ENCODE data around the gene JARID2. TPM values are rescaled to one million over a fixed set of nuclear protein-coding genes. Genes with fewer than 3 reads are reported as not detected.

The JARID2 gene
- total RNA-seq, 4 donors from 2014 or later: 12.1 to 33.8 (median 17.0) TPM

DNA sequence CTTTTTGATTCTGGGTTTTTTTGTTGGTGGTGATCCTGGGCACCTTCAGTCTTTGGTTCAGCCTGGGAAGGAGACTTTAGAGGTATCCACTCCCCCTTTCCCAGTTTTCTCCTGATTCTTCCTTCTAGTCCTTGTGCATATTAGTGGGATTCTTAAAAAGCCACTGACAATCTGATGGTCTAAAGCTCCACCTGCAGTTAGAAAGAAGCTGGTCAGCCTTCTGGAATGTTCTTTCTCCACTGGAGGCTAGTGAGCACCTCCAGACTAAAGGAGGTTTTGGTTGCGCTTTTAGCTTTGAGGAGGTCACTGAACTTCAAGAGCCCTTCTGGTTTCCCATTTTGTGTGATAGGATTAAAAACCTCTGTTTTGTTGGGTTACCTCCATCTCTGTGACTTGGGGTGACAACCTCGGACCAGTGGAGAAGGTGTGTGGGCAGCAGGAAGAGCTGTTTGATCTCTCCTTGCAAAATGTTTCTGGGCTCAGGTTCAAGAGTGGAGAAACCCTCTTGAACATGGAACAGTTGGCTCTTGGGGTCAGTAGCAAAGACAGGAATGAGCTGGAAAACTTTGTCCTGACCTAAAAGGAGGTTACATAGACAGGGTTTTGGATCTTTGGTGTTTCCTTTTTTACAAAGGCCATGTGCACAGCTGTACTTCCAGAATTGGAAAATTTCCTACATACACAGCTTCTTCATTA is 29.0 kb downstream of the JARID2 start:
- H3K36me3 ChIP-seq: no peaks in the 10 kb centered on the region
- no peaks in the 10 kb centered on the region for H3K27me3 ChIP-seq
- H3K27ac ChIP-seq: no peak overlapping the region
- TF ChIP-seq CTCF (IDR thresholded peaks at IDR 0.05): peak in 3 of 6 experiments; percentile 28 to 48 (median 32)
- TF ChIP-seq POLR2A (IDR thresholded peaks at IDR 0.05): no peak
- peaks cover 0 to 37% (median 0%) of the 10 kb centered on the region in 4 donors for H3K4me1 ChIP-seq
- DNase-seq: no peak
- H3K9me3 ChIP-seq: no peaks in the 10 kb centered on the region
- no peak overlapping the region for H3K4me3 ChIP-seq

- no peak for TF ChIP-seq POLR2A (IDR thresholded peaks at IDR 0.05)
- Histone ChIP-seq H3K27me3 (no peaks in the 10 kb centered on the region), H3K4me3 (no peak overlapping the region), H3K27ac (no peak overlapping the region), H3K9me3 (no peaks in the 10 kb centered on the region), H3K36me3 (no peaks in the 10 kb centered on the region), H3K4me1 (peaks cover 0 to 44% (median 0%) of the 10 kb centered on the region in 4 donors)
- no peak for DNase-seq
These were observed 30.4 kb downstream of the JARID2 start for GRCh38 chr6:15276036-15276985.

DNA sequence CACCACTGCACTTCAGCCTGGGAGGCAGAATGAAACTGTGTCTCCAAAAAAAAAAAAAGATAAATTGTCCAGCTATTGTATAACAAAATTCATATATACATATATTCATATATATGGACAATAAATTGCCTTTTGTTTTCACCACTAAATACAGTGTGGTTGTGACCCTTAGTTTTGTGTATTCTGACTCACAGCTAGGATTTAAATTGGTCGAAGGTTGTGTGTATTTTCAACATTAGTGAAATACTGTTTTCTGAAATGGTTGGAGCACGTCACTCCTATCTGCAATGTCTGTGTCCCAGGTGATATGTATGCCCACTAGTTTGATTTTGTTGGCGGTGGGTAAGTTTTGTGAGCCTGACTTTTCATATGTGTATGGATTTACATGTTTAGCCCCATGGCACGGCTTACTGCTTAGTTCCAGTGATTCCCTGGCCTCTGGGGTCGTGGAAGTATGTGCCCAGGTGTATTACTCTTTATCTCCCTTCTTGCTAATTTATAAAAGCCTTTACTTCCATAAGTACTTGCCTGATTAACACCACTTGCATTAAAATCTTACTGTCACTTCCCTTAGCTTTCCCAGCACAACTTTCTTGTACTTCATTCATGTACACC is 33.3 kb downstream of the JARID2 start:
- no peak for DNase-seq
- peaks cover 0 to 48% (median 2%) of the 10 kb centered on the region in 4 donors for H3K4me1 ChIP-seq
- H3K4me3 ChIP-seq: no peak overlapping the region
- H3K9me3 ChIP-seq: no peaks in the 10 kb centered on the region
- H3K27me3 ChIP-seq: no peaks in the 10 kb centered on the region
- TF ChIP-seq CTCF (IDR thresholded peaks at IDR 0.05) (no peak), POLR2A (IDR thresholded peaks at IDR 0.05) (no peak)
- H3K36me3 ChIP-seq: no peaks in the 10 kb centered on the region
- H3K27ac ChIP-seq: no peak overlapping the region

DNA sequence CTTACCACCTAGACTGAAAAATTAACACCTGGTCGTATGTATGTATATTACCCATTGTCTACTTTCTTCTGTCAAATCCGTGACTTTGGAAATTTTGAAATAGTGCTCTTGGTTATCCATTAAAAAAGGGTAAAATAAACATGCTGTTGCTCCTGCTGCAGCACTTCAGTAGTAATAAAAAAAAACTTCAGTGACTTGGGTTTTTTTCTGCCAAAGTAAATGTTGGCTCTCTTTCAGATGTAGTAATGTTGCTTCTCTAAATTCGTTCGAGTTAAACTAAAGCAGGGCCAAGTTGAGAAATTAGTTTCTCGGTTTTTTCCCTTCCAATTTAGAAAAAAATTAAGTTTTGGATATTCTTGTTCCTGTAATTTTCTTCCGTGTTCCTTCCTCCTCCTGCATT is 34.2 kb downstream of the JARID2 start:
- Histone ChIP-seq H3K4me3 (no peak overlapping the region), H3K27ac (no peak overlapping the region), H3K27me3 (no peaks in the 10 kb centered on the region), H3K9me3 (no peaks in the 10 kb centered on the region), H3K4me1 (peaks cover 0 to 45% (median 2%) of the 10 kb centered on the region in 4 donors), H3K36me3 (no peaks in the 10 kb centered on the region)
- TF ChIP-seq POLR2A (IDR thresholded peaks at IDR 0.05) (no peak), CTCF (IDR thresholded peaks at IDR 0.05) (no peak)
- DNase-seq: no peak

GRCh38 chr6:15280961-15281360 is 35.1 kb downstream of the JARID2 start:
- Histone ChIP-seq H3K9me3 (no peaks in the 10 kb centered on the region), H3K36me3 (no peaks in the 10 kb centered on the region), H3K4me3 (no peak overlapping the region), H3K4me1 (peaks cover 0 to 36% (median 2%) of the 10 kb centered on the region in 4 donors), H3K27ac (no peak overlapping the region), H3K27me3 (no peaks in the 10 kb centered on the region)
- TF ChIP-seq POLR2A (IDR thresholded peaks at IDR 0.05) (no peak), CTCF (IDR thresholded peaks at IDR 0.05) (no peak)
- DNase-seq: no peak

All from Peyer's patch (tissue), 4 donors.